Panc1 (cell line): ENCODE data around the gene SSPN. TPM values are rescaled to one million over a fixed set of nuclear protein-coding genes. Genes with fewer than 3 reads are reported as not detected.

Experiments
- ATAC-seq: fragments of 200-7000 bp; cut with Tn5 transposase; 2 replicates; pipeline ENCODE4 v1.9.1; 2020; ENCODE audit warnings: mild to moderate bottlenecking, moderate library complexity
- BruUV-seq: library from RNA; stranded (reverse); fragments of 400-500 nt; replicated peaks from 2 replicates; lab custom pipeline; 2021; lab: Mats Ljungman, UMichigan
- CTCF ChIA-PET: fragments of 300-600 bp; sonication (Branson Sonifier 250); formaldehyde crosslinking; loops from one replicate; lab custom pipeline; 2022; ENCODE audit warnings: antibody characterized with exemption; lab: Charles Lee
- POLR2A ChIA-PET: fragments of 300-600 bp; sonication (Branson Sonifier 250); formaldehyde crosslinking; loops from one replicate; lab custom pipeline; 2022; ENCODE audit warnings: antibody characterized with exemption; lab: Charles Lee
- DNase-seq: peaks from one replicate; pipeline ENCODE4 v3.0.0-alpha.2; 2010; ENCODE audit warnings: low read depth, low spot score
- H3K27ac ChIP-seq: 2 replicates; pipeline ENCODE4 v1.5.1; 2011; ENCODE audit warnings: mild to moderate bottlenecking, low read length, inconsistent platforms
- H3K27me3 ChIP-seq: fragments of 200-500 bp; sonication (Bioruptor generic); 2 replicates; pipeline ENCODE4 v1.6.0; 2014; ENCODE audit warnings: low read length, inconsistent platforms; ENCODE audit not compliant: control insufficient read depth, insufficient read depth
- H3K36me3 ChIP-seq: fragments of 200-500 bp; sonication (Bioruptor generic); 2 replicates; pipeline ENCODE4 v1.5.1; 2014; ENCODE audit warnings: inconsistent platforms, mild to moderate bottlenecking, low read length, moderate library complexity; ENCODE audit not compliant: control insufficient read depth, insufficient read depth
- H3K4me1 ChIP-seq: 2 replicates; pipeline ENCODE4 v1.5.1; 2011; ENCODE audit warnings: inconsistent platforms, mild to moderate bottlenecking, low read length, moderate library complexity; ENCODE audit not compliant: control insufficient read depth, insufficient read depth
- H3K4me3 ChIP-seq, 2 experiments: 2 replicates each; pipeline ENCODE4 v1.5.1; 2011 to 2012; ENCODE audit warnings: low read depth in 2 of 2, low read length in 2 of 2, mild to moderate bottlenecking in 2 of 2, inconsistent platforms in 1 of 2, moderate library complexity in 1 of 2
- H3K9me3 ChIP-seq: fragments of 200-500 bp; sonication (Bioruptor generic); 2 replicates; pipeline ENCODE4 v1.5.1; 2014; ENCODE audit warnings: low read depth, mild to moderate bottlenecking, inconsistent platforms, low read length, moderate library complexity; ENCODE audit not compliant: control insufficient read depth, insufficient read depth
- POLR2AphosphoS5 ChIP-seq: IDR thresholded peaks from 2 replicates; pipeline ENCODE4 v1.6.1; 2012; ENCODE audit warnings: mild to moderate bottlenecking, low read depth, low read length, moderate library complexity
- SIN3A ChIP-seq: IDR thresholded peaks from 2 replicates; pipeline ENCODE4 v1.6.1; 2012; ENCODE audit warnings: low read depth, mild to moderate bottlenecking, low read length, moderate library complexity, borderline replicate concordance; ENCODE audit not compliant: insufficient read depth
- TCF7L2 ChIP-seq: IDR thresholded peaks from 2 replicates; pipeline ENCODE4 v1.6.1; 2011; ENCODE audit warnings: mild to moderate bottlenecking, low read depth, low read length, inconsistent platforms
- in situ Hi-C: cut with HindIII; loops from 2 replicates; pipeline ENCODE4 v1.10.0; 2016; ENCODE audit warnings: low sequenced_read_pairs, low pct_unique_long_range_greater_than_20kb
- intact Hi-C: fragments of 100-400 bp; cut with micrococcal nuclease; formaldehyde crosslinking; loops from one replicate; pipeline ENCODE4 v1.10.0; 2022; ENCODE audit not compliant: unreplicated experiment
- total RNA-seq: library from RNA; stranded (reverse); gene quantifications from one replicate; pipeline ENCODE4 v1.2.1, GENCODE V29; 2021; ENCODE audit not compliant: unreplicated experiment
- TF ChIP-seq, protein P1 (sequence below), 2 experiments: IDR thresholded peaks; 2 replicates each; pipeline ENCODE4 v1.6.1; 2011 to 2012; ENCODE audit warnings: low read depth in 2 of 2, control low read depth in 1 of 2, low read length in 1 of 2, mild to moderate bottlenecking in 1 of 2, moderate library complexity in 1 of 2; ENCODE audit not compliant: insufficient read depth in 1 of 2
- TF ChIP-seq, protein P2 (sequence below): fragments of 450-650 bp; IDR thresholded peaks from 2 replicates; pipeline ENCODE4 v1.5.1; 2017; ENCODE audit warnings: mild to moderate bottlenecking

Gene SSPN
- total RNA-seq, 1 experiment from 2014 or later, result 23.4 TPM

DNA sequence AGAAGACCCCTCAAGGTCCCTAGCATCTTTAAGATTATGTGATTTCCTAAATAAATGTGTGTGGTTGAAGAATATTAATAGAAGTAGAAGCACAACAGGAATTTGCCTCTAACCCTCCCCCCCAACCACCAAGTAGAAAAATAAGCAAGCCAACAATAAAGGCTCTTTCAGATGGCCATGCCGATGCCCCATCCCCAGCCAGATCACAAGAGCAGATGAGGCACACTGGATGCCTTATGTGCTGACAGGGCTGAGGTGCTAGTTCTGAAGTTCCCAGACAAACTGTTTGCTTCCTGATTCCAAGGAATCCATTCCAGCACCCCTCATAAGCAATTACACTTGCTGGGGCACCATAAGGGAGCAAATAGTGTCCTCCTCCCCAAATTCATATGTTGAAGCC lies 90.0 kb downstream of the SSPN start:
- TF ChIP-seq SIN3A (no peak), TCF7L2 (no peak), POLR2AphosphoS5 (no peak)
- TF ChIP-seq, protein P1, sequence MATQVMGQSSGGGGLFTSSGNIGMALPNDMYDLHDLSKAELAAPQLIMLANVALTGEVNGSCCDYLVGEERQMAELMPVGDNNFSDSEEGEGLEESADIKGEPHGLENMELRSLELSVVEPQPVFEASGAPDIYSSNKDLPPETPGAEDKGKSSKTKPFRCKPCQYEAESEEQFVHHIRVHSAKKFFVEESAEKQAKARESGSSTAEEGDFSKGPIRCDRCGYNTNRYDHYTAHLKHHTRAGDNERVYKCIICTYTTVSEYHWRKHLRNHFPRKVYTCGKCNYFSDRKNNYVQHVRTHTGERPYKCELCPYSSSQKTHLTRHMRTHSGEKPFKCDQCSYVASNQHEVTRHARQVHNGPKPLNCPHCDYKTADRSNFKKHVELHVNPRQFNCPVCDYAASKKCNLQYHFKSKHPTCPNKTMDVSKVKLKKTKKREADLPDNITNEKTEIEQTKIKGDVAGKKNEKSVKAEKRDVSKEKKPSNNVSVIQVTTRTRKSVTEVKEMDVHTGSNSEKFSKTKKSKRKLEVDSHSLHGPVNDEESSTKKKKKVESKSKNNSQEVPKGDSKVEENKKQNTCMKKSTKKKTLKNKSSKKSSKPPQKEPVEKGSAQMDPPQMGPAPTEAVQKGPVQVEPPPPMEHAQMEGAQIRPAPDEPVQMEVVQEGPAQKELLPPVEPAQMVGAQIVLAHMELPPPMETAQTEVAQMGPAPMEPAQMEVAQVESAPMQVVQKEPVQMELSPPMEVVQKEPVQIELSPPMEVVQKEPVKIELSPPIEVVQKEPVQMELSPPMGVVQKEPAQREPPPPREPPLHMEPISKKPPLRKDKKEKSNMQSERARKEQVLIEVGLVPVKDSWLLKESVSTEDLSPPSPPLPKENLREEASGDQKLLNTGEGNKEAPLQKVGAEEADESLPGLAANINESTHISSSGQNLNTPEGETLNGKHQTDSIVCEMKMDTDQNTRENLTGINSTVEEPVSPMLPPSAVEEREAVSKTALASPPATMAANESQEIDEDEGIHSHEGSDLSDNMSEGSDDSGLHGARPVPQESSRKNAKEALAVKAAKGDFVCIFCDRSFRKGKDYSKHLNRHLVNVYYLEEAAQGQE (IDR thresholded peaks at IDR 0.05; ENCODE audit: insufficient read depth in 1 of 2, low read depth in 2 of 2, low read length in 1 of 2), result no peak
- TF ChIP-seq, protein P2, sequence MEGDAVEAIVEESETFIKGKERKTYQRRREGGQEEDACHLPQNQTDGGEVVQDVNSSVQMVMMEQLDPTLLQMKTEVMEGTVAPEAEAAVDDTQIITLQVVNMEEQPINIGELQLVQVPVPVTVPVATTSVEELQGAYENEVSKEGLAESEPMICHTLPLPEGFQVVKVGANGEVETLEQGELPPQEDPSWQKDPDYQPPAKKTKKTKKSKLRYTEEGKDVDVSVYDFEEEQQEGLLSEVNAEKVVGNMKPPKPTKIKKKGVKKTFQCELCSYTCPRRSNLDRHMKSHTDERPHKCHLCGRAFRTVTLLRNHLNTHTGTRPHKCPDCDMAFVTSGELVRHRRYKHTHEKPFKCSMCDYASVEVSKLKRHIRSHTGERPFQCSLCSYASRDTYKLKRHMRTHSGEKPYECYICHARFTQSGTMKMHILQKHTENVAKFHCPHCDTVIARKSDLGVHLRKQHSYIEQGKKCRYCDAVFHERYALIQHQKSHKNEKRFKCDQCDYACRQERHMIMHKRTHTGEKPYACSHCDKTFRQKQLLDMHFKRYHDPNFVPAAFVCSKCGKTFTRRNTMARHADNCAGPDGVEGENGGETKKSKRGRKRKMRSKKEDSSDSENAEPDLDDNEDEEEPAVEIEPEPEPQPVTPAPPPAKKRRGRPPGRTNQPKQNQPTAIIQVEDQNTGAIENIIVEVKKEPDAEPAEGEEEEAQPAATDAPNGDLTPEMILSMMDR, result no peak
- DNase-seq (no peak), ATAC-seq (no peak)
- H3K27ac ChIP-seq, result 0 out of 2 replicates have a peak overlapping the region, but pooled peaks have one; percentile 1
- in situ Hi-C loops (no loop called here), intact Hi-C loops (no loop called here)
- H3K4me3 ChIP-seq, result no peak overlapping the region
- no TSS peak for BruUV-seq
- H3K27me3 ChIP-seq, result no peaks in the 10 kb centered on the region
- peaks cover 5% of the 10 kb centered on the region; the same call in 1 of the 2 replicates for H3K4me1 ChIP-seq
- CTCF ChIA-PET, result no interaction called here
- H3K36me3 ChIP-seq, result no peaks in the 10 kb centered on the region
- no peaks in the 10 kb centered on the region for H3K9me3 ChIP-seq
- POLR2A ChIA-PET, result no interaction called here

DNA sequence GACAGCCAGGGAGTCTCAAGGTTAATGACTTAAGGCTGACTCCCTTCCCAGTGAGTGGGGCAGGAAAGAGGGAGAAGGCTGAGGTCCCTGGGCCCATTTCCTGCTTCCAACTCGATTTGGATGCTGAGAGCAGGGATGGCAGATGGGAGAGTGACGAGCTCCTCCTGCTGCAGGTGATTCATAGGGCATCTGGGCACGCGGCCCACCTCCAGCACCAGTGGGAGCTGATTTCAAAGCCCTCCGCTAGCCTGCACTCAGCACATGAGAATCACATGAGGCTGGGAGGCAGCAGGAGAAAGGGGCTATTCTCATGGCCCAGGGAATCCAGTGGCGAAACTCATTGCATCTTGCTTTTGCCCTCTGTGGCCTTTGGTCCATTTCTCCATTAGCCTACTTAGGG lies 90.8 kb downstream of the SSPN start:
- no peaks in the 10 kb centered on the region for H3K36me3 ChIP-seq
- no peak overlapping the region for H3K4me3 ChIP-seq
- no TSS peak for BruUV-seq
- in situ Hi-C loops, result no loop called here
- ChIA-PET CTCF (no interaction called here), POLR2A (no interaction called here)
- H3K27me3 ChIP-seq, result no peaks in the 10 kb centered on the region
- ATAC-seq (no peak), DNase-seq (no peak)
- TF ChIP-seq, protein P2, result no peak
- no peaks in the 10 kb centered on the region for H3K9me3 ChIP-seq
- H3K4me1 ChIP-seq, result peaks cover 5% of the 10 kb centered on the region; the same call in 1 of the 2 replicates
- 0 out of 2 replicates have a peak overlapping the region, but pooled peaks have one; percentile 23 for H3K27ac ChIP-seq
- intact Hi-C loops, result no loop called here
